ENCODE measurements around the gene NSDHL. TPM values are rescaled to one million over a fixed set of nuclear protein-coding genes. Genes with fewer than 3 reads are reported as not detected.

The NSDHL gene
- 55.8 and 60.1 TPM in 2 replicates for total RNA-seq

DNA sequence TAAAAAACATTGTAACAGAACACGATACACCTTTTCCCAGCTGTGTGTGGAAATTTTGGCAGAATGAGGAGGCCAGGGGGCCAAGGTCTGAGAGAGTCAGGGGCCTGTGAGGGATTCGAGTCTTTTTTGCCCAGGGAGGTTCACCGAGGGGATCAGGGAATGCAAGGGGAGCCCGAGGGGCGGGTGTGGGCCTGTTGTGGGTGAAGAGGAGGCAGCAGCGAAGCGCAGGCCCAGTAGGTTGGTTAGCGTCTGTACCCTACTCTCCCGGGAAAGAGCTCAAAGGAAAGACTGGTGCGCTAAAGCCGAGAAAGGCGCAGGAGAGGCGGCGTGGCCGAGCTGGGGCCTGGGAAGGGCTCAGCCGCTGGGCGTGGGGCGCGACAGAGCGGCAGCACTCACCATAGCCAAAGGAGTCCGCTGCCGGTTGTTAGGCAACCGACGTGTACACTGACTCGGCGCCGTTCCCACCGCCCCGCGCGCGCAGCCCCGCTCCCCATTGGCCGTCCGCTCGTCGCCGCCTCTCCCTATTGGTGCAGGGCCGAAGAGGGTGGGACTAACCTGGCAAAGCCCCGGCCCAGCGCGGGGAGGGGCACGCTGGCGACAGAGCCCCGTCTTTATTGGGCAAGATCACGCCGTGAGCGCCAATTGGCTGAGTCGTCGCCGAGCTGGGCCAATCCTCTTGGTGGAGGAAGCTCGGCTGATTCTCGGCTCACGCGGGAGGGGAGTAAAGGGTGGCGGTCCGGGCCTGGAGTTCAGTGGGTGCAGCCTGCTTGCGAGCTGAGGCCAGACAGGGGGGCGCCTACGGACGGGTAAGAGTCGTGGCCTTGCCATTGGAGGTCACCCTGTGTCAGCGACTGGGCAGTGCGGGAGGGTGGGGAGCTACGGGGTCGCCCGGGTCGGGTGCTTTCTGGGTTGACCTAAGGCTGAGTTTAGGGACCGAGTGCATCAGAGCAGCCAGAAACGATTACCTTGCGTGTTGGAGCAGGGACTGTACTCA lies at the start of gene NSDHL, which contains the start of gene CETN2:
NSDHL (plus strand) TSS at position 752 of the 994 bp plus-strand sequence. CDS start 15,262 bp downstream, outside the sequence.
CETN2 (minus strand) TSS at position 446 of the 994 bp plus-strand sequence; CDS start at position 399, 47 bp downstream.

DNA sequence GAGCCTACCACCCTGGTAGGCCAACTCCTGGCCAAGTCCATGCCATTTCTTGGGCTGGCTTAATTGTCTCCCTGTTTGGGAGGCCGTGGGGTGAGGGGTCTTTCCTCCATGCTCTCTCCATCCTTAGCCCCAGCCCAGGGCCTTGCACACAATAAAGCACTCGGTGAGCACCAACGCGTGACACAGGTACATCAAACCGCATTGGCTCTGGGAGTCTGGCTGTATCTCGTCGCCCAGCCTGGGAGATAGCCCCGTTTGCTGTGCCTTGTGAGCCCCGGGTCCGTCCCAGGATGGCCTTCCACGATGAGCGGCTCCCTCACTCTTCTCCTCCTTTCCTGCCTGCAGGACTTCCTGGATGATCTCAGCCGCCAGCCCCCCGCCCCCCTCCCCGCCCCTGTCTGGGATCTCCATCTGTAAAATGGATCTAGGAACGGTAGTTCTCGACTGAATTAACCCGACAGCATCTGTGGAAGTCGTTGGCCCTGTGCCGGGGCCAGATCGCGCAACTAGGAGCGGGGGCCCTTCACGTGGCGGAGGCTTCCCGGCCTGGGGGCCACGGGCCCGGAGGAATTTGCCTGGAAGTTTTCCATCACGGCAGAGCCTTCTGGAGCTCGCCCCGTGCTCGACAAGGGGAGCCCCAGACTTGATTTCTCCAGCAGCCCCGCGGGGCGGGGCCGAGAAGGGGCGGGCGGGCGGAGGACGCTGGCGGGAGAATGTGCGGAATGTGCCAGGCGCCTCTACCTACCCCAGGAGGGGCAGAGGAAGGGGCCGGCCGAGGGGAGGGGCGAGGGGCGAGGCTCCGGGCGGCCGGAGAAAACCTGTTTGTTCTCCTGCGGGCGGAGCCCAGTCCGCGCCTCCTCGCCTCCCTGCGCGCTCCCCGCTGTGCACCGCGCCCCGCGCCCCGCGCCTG lies 66.6 kb downstream of the NSDHL start, which contains the start of gene ZNF185:
ZNF185 (plus strand) TSS at position 846 of the 910 bp plus-strand sequence. CDS start 16,423 bp downstream, outside the sequence.

Other genes starting within 250 kb of the NSDHL start
- gene GABRQ, start 193.2 kb upstream of the NSDHL start, total RNA-seq = under 0.01 and 0.15 TPM in 2 replicates
- gene MAGEA3, start 132.3 kb upstream of the NSDHL start, total RNA-seq = not detected in 2 replicates
- gene CSAG2, start 121.8 kb upstream of the NSDHL start, total RNA-seq = not detected in 2 replicates
- not detected in 2 replicates for gene MAGEA2B, start 116.4 kb upstream of the NSDHL start, total RNA-seq
- not detected in 2 replicates for gene CSAG1, start 97.3 kb upstream of the NSDHL start, total RNA-seq
- not detected in 2 replicates for gene MAGEA12, start 97.3 kb upstream of the NSDHL start, total RNA-seq
- not detected in 2 replicates for gene MAGEA2, start 77.2 kb upstream of the NSDHL start, total RNA-seq
- gene CSAG3, start 71.8 kb upstream of the NSDHL start, total RNA-seq = not detected in 2 replicates
- gene MAGEA6, start 61.4 kb upstream of the NSDHL start, total RNA-seq = not detected in 2 replicates
- 36.7 and 39.3 TPM in 2 replicates for gene CETN2, start 306 bp upstream of the NSDHL start, total RNA-seq
- 6.2 and 6.6 TPM in 2 replicates for gene ZNF185, start 67.0 kb downstream of the NSDHL start, total RNA-seq
- not detected in 2 replicates for gene PNMA5, start 163.1 kb downstream of the NSDHL start, total RNA-seq
- not detected in 2 replicates for gene PNMA3, start 225.4 kb downstream of the NSDHL start, total RNA-seq
- 1.8 and 3.1 TPM in 2 replicates for gene PNMA6A, start 241.4 kb downstream of the NSDHL start, total RNA-seq